Astrocyte of the spinal cord (primary cell): ENCODE data around the gene RUNX2.

Experiments used
- DNase-seq: peaks from one replicate; pipeline ENCODE4 v3.0.0; 2011; ENCODE audit warnings: low read depth, low spot score
- H3K4me3 ChIP-seq: 2 replicates; pipeline ENCODE4 v1.5.1; 2011; ENCODE audit warnings: low read depth, mild to moderate bottlenecking, low read length, moderate library complexity
- in situ Hi-C: cut with HindIII; loops from 2 replicates; pipeline ENCODE4 v1.10.0; 2017; ENCODE audit warnings: low sequenced_read_pairs
- TF ChIP-seq, protein P1 (sequence below): IDR thresholded peaks from 2 replicates; pipeline ENCODE4 v1.5.1; 2012; ENCODE audit warnings: low read depth, mild to moderate bottlenecking, low read length, inconsistent platforms

The RUNX2 gene

GRCh38 chr6:45587229-45588060 is 259.3 kb downstream of the RUNX2 start:
- TF ChIP-seq, protein P1, sequence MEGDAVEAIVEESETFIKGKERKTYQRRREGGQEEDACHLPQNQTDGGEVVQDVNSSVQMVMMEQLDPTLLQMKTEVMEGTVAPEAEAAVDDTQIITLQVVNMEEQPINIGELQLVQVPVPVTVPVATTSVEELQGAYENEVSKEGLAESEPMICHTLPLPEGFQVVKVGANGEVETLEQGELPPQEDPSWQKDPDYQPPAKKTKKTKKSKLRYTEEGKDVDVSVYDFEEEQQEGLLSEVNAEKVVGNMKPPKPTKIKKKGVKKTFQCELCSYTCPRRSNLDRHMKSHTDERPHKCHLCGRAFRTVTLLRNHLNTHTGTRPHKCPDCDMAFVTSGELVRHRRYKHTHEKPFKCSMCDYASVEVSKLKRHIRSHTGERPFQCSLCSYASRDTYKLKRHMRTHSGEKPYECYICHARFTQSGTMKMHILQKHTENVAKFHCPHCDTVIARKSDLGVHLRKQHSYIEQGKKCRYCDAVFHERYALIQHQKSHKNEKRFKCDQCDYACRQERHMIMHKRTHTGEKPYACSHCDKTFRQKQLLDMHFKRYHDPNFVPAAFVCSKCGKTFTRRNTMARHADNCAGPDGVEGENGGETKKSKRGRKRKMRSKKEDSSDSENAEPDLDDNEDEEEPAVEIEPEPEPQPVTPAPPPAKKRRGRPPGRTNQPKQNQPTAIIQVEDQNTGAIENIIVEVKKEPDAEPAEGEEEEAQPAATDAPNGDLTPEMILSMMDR: no peak
- in situ Hi-C loops: no loop called here
- DNase-seq: no peak
- H3K4me3 ChIP-seq: no peak overlapping the region

GRCh38 chr6:45589367-45589766 is 261.2 kb downstream of the RUNX2 start:
- no peak for DNase-seq
- H3K4me3 ChIP-seq: no peak overlapping the region
- in situ Hi-C loops: no loop called here
- TF ChIP-seq, protein P1: no peak

DNA sequence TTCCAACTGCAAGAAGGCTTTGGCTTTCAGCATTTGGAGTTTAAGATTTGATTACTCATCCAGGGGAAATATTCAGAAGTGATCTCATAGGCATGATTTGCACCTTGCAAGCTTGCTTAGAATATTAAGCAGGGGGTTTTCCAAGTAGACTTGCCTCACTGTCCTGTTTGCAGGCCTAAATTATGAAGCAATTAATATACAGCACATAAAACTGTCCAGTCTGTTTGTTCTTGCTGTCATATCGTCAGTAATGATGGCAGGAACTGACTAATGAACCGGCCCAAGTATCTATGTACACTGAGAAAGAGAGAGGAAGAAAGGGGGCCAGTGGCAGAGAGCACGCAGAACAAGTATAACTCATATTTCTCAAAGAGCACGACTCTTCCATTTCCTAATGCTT is 262.1 kb downstream of the RUNX2 start:
- peak; percentile 83 for DNase-seq
- no peak overlapping the region for H3K4me3 ChIP-seq
- in situ Hi-C loops: no loop called here
- TF ChIP-seq, protein P1: no peak

DNA sequence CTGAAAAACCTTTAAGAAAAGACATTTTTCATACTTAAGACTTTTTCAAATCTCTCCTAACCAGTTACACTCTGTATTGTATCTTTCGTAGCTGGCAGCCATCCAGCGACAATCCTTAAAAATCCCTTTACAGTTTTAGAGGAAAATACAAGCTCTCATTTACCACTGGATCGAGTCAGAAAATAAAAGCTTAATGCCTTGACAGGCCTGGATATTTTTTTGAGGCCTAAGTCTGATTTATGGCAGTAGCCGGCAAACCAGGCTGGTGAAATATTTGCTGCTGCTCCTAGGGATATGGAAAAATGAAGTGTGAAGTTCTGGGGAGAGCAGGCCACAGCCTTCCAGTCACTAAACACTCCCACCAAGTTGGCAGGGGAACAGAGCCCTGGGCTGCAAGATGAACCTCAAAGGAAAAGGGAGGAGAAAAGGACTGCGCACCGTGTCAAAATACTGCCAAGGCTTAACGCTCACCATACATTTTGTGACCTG is 262.6 kb downstream of the RUNX2 start:
- no peak overlapping the region for H3K4me3 ChIP-seq
- in situ Hi-C loops: no loop called here
- peak; percentile 74 for DNase-seq
- TF ChIP-seq, protein P1: no peak

DNA sequence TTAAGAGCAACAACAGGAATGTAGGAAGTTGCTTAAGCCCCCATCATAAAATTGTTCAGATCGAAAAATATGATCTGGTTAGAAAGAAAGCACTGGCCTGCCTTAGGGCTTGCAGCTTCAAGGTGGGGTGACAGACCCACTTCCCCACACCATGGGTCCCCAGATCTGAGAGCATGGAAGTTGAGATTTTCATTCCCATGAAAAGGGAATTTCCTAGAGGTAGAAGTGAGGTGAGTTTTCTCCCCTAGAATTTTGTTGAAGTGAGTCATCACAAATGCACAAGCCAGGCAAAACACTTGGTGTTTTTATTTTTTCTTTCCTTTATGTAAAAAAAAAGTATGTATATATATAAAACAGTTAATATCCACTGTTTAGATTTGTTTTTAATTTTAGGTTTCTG is 263.2 kb downstream of the RUNX2 start:
- in situ Hi-C loops: no loop called here
- DNase-seq: peak; percentile 50
- TF ChIP-seq, protein P1: no peak
- no peak overlapping the region for H3K4me3 ChIP-seq

GRCh38 chr6:45591890-45592289 is 263.8 kb downstream of the RUNX2 start:
- in situ Hi-C loops: no loop called here
- no peak overlapping the region for H3K4me3 ChIP-seq
- TF ChIP-seq, protein P1: no peak
- no peak for DNase-seq
